Ovary (tissue), 3 donors: ENCODE measurements around the gene LENEP.

Experiments used
- POLR2A ChIP-seq: fragments of 450-650 bp; IDR thresholded peaks from one replicate; pipeline ENCODE4 v1.6.1; 2017; ENCODE audit warnings: antibody characterized with exemption, mild to moderate bottlenecking, moderate library complexity
- TF ChIP-seq, protein P1 (sequence below), 3 donors: fragments of 450-650 bp in 2 of 3; fragments of 200-600 bp in 1 of 3; IDR thresholded peaks; one replicate each; pipeline versions ENCODE4 v1.5.1 to v1.8.0; 2016 to 2022; ENCODE audit warnings: antibody characterized with exemption in 3 of 3, mild to moderate bottlenecking in 1 of 3
- donor health status: DM: no; HTN: no; CAD: no.

- TF ChIP-seq, protein P1, sequence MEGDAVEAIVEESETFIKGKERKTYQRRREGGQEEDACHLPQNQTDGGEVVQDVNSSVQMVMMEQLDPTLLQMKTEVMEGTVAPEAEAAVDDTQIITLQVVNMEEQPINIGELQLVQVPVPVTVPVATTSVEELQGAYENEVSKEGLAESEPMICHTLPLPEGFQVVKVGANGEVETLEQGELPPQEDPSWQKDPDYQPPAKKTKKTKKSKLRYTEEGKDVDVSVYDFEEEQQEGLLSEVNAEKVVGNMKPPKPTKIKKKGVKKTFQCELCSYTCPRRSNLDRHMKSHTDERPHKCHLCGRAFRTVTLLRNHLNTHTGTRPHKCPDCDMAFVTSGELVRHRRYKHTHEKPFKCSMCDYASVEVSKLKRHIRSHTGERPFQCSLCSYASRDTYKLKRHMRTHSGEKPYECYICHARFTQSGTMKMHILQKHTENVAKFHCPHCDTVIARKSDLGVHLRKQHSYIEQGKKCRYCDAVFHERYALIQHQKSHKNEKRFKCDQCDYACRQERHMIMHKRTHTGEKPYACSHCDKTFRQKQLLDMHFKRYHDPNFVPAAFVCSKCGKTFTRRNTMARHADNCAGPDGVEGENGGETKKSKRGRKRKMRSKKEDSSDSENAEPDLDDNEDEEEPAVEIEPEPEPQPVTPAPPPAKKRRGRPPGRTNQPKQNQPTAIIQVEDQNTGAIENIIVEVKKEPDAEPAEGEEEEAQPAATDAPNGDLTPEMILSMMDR (IDR thresholded peaks at IDR 0.05): no peak
- TF ChIP-seq POLR2A: no peak
Observed at GRCh38 chr1:154968731-154969130, 24.7 kb upstream of the LENEP start.
